H9 (cell line): ENCODE measurements around the gene ZNF335. TPM values are rescaled to one million over a fixed set of nuclear protein-coding genes. Genes with fewer than 3 reads are reported as not detected.

Source experiments
- DNase-seq: peaks from one replicate; pipeline ENCODE4 v3.0.0-alpha.2; 2017
- H2AFZ ChIP-seq: one replicate; pipeline ENCODE4 v1.6.1; 2013; ENCODE audit warnings: mild to moderate bottlenecking, low read length, control low read depth, moderate library complexity
- H2AK5ac ChIP-seq: 2 replicates; pipeline ENCODE4 v1.6.1; 2013; ENCODE audit warnings: low read length, control low read depth, mixed read lengths; ENCODE audit not compliant: insufficient read length
- H2BK120ac ChIP-seq: one replicate; pipeline ENCODE4 v1.6.1; 2013; ENCODE audit warnings: low read depth, mild to moderate bottlenecking, low read length, control low read depth, inconsistent platforms; ENCODE audit not compliant: poor library complexity, severe bottlenecking
- H2BK12ac ChIP-seq: 2 replicates; pipeline ENCODE4 v1.6.1; 2013; ENCODE audit warnings: low read length, control low read depth, mixed read lengths, low read depth; ENCODE audit not compliant: insufficient read length
- H2BK15ac ChIP-seq: 2 replicates; pipeline ENCODE4 v1.6.1; 2013; ENCODE audit warnings: low read depth, low read length, control low read depth
- H2BK20ac ChIP-seq: one replicate; pipeline ENCODE4 v1.6.1; 2013; ENCODE audit warnings: low read depth, mild to moderate bottlenecking, low read length, control low read depth, inconsistent platforms; ENCODE audit not compliant: poor library complexity, severe bottlenecking
- H2BK5ac ChIP-seq: 2 replicates; pipeline ENCODE4 v1.6.1; 2013; ENCODE audit warnings: low read length, control low read depth, mixed read lengths; ENCODE audit not compliant: insufficient read length
- H3K14ac ChIP-seq: 2 replicates; pipeline ENCODE4 v1.6.1; 2013; ENCODE audit warnings: low read length, control low read depth; ENCODE audit not compliant: insufficient read depth
- H3K18ac ChIP-seq: 2 replicates; pipeline ENCODE4 v1.6.1; 2013; ENCODE audit warnings: low read depth, mild to moderate bottlenecking, mixed read lengths, low read length, control low read depth; ENCODE audit not compliant: insufficient read length
- H3K23ac ChIP-seq: 2 replicates; pipeline ENCODE4 v1.6.1; 2013; ENCODE audit warnings: low read length, control low read depth, mixed read lengths, low read depth; ENCODE audit not compliant: insufficient read length
- H3K23me2 ChIP-seq: 2 replicates; pipeline ENCODE4 v1.6.1; 2013; ENCODE audit warnings: low read depth, mild to moderate bottlenecking, mixed read lengths, low read length, control low read depth; ENCODE audit not compliant: insufficient read length, poor library complexity, severe bottlenecking
- H3K27ac ChIP-seq: 2 replicates; pipeline ENCODE4 v1.5.1; 2013; ENCODE audit warnings: low read length, control low read depth, mixed read lengths, low read depth; ENCODE audit not compliant: insufficient read length
- H3K27me3 ChIP-seq: 2 replicates; pipeline ENCODE4 v1.6.1; 2013; ENCODE audit warnings: low read length, control low read depth, inconsistent platforms; ENCODE audit not compliant: insufficient read depth
- H3K4ac ChIP-seq: 2 replicates; pipeline ENCODE4 v1.6.1; 2013; ENCODE audit warnings: low read depth, mild to moderate bottlenecking, control low read depth, inconsistent platforms, low read length, moderate library complexity
- H3K4me1 ChIP-seq: 2 replicates; pipeline ENCODE4 v1.6.1; 2013; ENCODE audit warnings: low read length, control low read depth, inconsistent platforms; ENCODE audit not compliant: insufficient read depth
- H3K4me2 ChIP-seq: 2 replicates; pipeline ENCODE4 v1.6.1; 2013; ENCODE audit warnings: low read length, control low read depth, mixed read lengths; ENCODE audit not compliant: insufficient read length, insufficient read depth
- H3K56ac ChIP-seq: 2 replicates; pipeline ENCODE4 v1.6.1; 2013; ENCODE audit warnings: low read depth, mild to moderate bottlenecking, mixed read lengths, low read length, control low read depth; ENCODE audit not compliant: insufficient read length
- H3K79me1 ChIP-seq: 2 replicates; pipeline ENCODE4 v1.6.1; 2013; ENCODE audit warnings: low read depth, mild to moderate bottlenecking, moderate library complexity, low read length, control low read depth, inconsistent platforms; ENCODE audit not compliant: insufficient read depth, poor library complexity, severe bottlenecking
- H3K79me2 ChIP-seq: 2 replicates; pipeline ENCODE4 v1.6.1; 2013; ENCODE audit warnings: low read length, control low read depth, inconsistent platforms; ENCODE audit not compliant: insufficient read depth
- H3K9ac ChIP-seq: 2 replicates; pipeline ENCODE4 v1.6.1; 2013; ENCODE audit warnings: low read length, control low read depth, mixed read lengths; ENCODE audit not compliant: insufficient read length; ENCODE audit errors: extremely low read depth
- H3K9me3 ChIP-seq: one replicate; pipeline ENCODE4 v1.6.1; 2013; ENCODE audit warnings: low read depth, low read length, inconsistent platforms; ENCODE audit not compliant: control insufficient read depth
- H3T11ph ChIP-seq: one replicate; pipeline ENCODE4 v1.6.1; 2013; ENCODE audit warnings: mild to moderate bottlenecking, low read length, control low read depth, inconsistent platforms
- H4K20me1 ChIP-seq: one replicate; pipeline ENCODE4 v1.6.1; 2013; ENCODE audit not compliant: control insufficient read depth, insufficient read length, insufficient read depth
- H4K5ac ChIP-seq: 2 replicates; pipeline ENCODE4 v1.6.1; 2013; ENCODE audit warnings: low read depth, mild to moderate bottlenecking, mixed read lengths, low read length, control low read depth; ENCODE audit not compliant: insufficient read length
- H4K8ac ChIP-seq: replicated peaks from 2 replicates; pipeline ENCODE4 v1.6.1; 2013; ENCODE audit warnings: low read length, control low read depth, mixed read lengths, low read depth; ENCODE audit not compliant: insufficient read length
- H4K91ac ChIP-seq: 2 replicates; pipeline ENCODE4 v1.6.1; 2013; ENCODE audit warnings: low read depth, mild to moderate bottlenecking, moderate library complexity, mixed read lengths, low read length, control low read depth; ENCODE audit not compliant: insufficient read length
- H3K27ac Mint-ChIP-seq, 3 experiments: 2 replicates in 2 of 3; 3 replicates in 1 of 3; pipeline ENCODE4 v1.8.0; 2020 to 2021; ENCODE audit warnings: mixed read lengths in 3 of 3, mild to moderate bottlenecking in 1 of 3, moderate library complexity in 1 of 3
- H3K27me3 Mint-ChIP-seq: 2 replicates; pipeline ENCODE4 v1.8.0; 2021; ENCODE audit warnings: low read depth, mild to moderate bottlenecking, moderate library complexity, mixed read lengths
- H3K36me3 Mint-ChIP-seq, 3 experiments: 2 replicates in 2 of 3; 3 replicates in 1 of 3; pipeline ENCODE4 v1.8.0; 2020 to 2021; ENCODE audit warnings: low read depth in 3 of 3, mixed read lengths in 3 of 3; ENCODE audit not compliant: insufficient read depth in 1 of 3
- H3K4me1 Mint-ChIP-seq, 2 experiments: 2 replicates each; pipeline ENCODE4 v1.8.0; 2020; ENCODE audit warnings: mixed read lengths in 2 of 2
- H3K4me3 Mint-ChIP-seq, 2 experiments: 2 replicates in 1 of 2; 3 replicates in 1 of 2; pipeline ENCODE4 v1.8.0; 2020 to 2021; ENCODE audit warnings: mild to moderate bottlenecking in 2 of 2, mixed read lengths in 2 of 2, moderate library complexity in 1 of 2
- H3K9me3 Mint-ChIP-seq, 2 experiments: 2 replicates in 1 of 2; 3 replicates in 1 of 2; pipeline ENCODE4 v1.8.0; 2020; ENCODE audit warnings: mild to moderate bottlenecking in 2 of 2, mixed read lengths in 2 of 2, moderate library complexity in 1 of 2
- CTCF ChIP-seq: fragments of 200-600 bp; sonication (generic); conservative IDR thresholded peaks from 3 replicates; pipeline ENCODE4 v1.8.0; 2021; ENCODE audit warnings: antibody characterized with exemption, mild to moderate bottlenecking
- WGBS: extraction: QIAGEN DNeasy Blood & Tissue Kit; methylation state at CpG from one replicate; pipeline ENCODE4 v1.1.7; 2013; ENCODE audit warnings: missing lambda C conversion rate, low lambda C conversion rate, mixed read lengths; ENCODE audit not compliant: insufficient read length; ENCODE audit errors: extremely low coverage; 5-methylcytosine and 5-hydroxymethylcytosine counted together
- total RNA-seq: library from RNA; stranded (reverse); gene quantifications from 2 replicates; pipeline ENCODE4 v1.2.1, GENCODE V29; 2021

The ZNF335 gene
- total RNA-seq, 1 experiment from 2014 or later: 21.1 TPM

DNA sequence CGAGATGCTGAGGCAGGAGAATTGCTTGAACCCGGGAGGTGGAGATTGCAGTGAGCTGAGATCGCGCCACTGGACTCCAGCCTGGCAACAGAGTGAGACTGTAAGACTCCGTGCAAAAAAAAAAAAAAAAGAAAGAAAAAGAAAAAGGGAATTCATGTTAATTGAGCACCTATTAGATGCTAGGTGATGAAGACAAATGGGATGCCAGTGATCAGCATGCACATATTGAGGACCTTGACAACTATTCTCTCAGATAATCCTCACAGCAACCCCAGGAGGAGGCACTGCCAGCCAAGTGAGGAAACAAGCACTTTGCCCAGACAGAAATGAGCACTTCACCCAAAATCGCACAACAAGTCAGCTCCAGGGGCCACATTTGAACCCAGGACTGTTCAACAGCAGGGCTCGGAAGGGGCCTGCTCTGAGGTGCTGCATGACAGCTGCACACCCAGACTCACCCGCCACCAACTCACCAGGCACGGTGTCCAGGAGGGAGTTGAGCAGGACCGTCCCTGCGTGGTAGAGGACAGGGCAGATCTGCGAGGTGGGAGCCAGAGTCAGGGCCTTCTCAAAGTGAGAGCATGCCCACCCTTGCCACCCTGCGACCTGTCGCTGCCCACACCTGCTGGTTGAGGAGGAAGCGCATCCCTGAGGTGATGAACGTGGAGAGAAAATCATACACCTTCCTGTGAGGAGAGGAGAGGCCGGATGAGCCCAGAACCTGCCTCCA lies 64.6 kb downstream of the ZNF335 start:
- peaks cover 13% of the 10 kb centered on the region for H3K23me2 ChIP-seq
- H3K79me2 ChIP-seq: no peaks in the 10 kb centered on the region
- no peak for DNase-seq
- H3T11ph ChIP-seq: no peak overlapping the region
- H3K9me3 ChIP-seq: no peaks in the 10 kb centered on the region
- Mint-ChIP-seq H3K27me3 (no peaks in the 10 kb centered on the region), H3K9me3 (no peaks in the 10 kb centered on the region), H3K27ac (no peak overlapping the region), H3K4me1 (peaks cover 11 to 20% of the 10 kb centered on the region in 2 experiments), H3K4me3 (no peak overlapping the region), H3K36me3 (peaks cover 53 to 62% (median 56%) of the 10 kb centered on the region in 3 experiments; a peak in 6 of 7 replicates)
- H2BK5ac ChIP-seq: no peak overlapping the region
- H3K27me3 ChIP-seq: no peaks in the 10 kb centered on the region
- H4K91ac ChIP-seq: no peak overlapping the region
- TF ChIP-seq CTCF: no peak
- no peak overlapping the region for H4K5ac ChIP-seq
- H3K79me1 ChIP-seq: no peaks in the 10 kb centered on the region
- H2BK120ac ChIP-seq: no peak overlapping the region
- H2BK12ac ChIP-seq: no peak overlapping the region
- H3K56ac ChIP-seq: no peak overlapping the region
- no peak overlapping the region for H2AK5ac ChIP-seq
- WGBS: no CpG with 5 or more reads among the region's 17 CpGs
- H2BK20ac ChIP-seq: no peak overlapping the region
- H3K4me1 ChIP-seq: no peaks in the 10 kb centered on the region
- H3K27ac ChIP-seq: no peak overlapping the region
- H4K20me1 ChIP-seq: no peaks in the 10 kb centered on the region
- H3K23ac ChIP-seq: no peak overlapping the region
- H3K4ac ChIP-seq: no peak overlapping the region
- no peak overlapping the region for H3K9ac ChIP-seq
- no peak overlapping the region for H3K4me2 ChIP-seq
- no peak overlapping the region for H2AFZ ChIP-seq
- H3K18ac ChIP-seq: no peak overlapping the region
- no peak overlapping the region for H4K8ac ChIP-seq
- H2BK15ac ChIP-seq: no peak overlapping the region
- H3K14ac ChIP-seq: no peak overlapping the region
